ENCODE measurements around the gene KRT85.

GRCh38 chr12:52316290-52316689 is 51.0 kb downstream of the KRT85 start:
- TF ChIP-seq CTCF (IDR thresholded peaks at IDR 0.05) (no peak), POLR2A (IDR thresholded peaks at IDR 0.05) (no peak)
